K562 (cell line): Measurements from ENCODE around the gene ZGLP1. TPM values are rescaled to one million over a fixed set of nuclear protein-coding genes. Genes with fewer than 3 reads are reported as not detected.
A peak's percentile ranks its signal among the peaks of the same experiment; 100 is the strongest.

Experiments
- C11orf30 ChIP-seq: fragments of 450-650 bp; IDR thresholded peaks from 2 replicates; pipeline ENCODE4 v1.6.1; 2016; ENCODE audit warnings: low read depth, mild to moderate bottlenecking
- COPS2 ChIP-seq: fragments of 450-650 bp; conservative IDR thresholded peaks from 2 replicates; pipeline ENCODE4 v1.6.1; 2016; ENCODE audit warnings: mild to moderate bottlenecking, moderate library complexity
- CREB5 ChIP-seq: fragments of 250-450 bp; sonication (Bioruptor Pico); IDR thresholded peaks from 2 replicates; pipeline ENCODE4 v1.5.0; 2020; ENCODE audit warnings: mild to moderate bottlenecking
- FOXK2 ChIP-seq, 2 experiments: fragments of 450-650 bp; IDR thresholded peaks in 1 of 2; conservative IDR thresholded peaks in 1 of 2; 2 replicates each; pipeline ENCODE4 v1.6.1; 2016; ENCODE audit warnings: low read depth in 2 of 2, mild to moderate bottlenecking in 1 of 2
- GATAD2A ChIP-seq: fragments of 450-650 bp; IDR thresholded peaks from 2 replicates; pipeline ENCODE4 v1.6.1; 2017
- RHOXF2B ChIP-seq: fragments of 250-450 bp; sonication (Bioruptor Pico); conservative IDR thresholded peaks from 2 replicates; pipeline ENCODE4 v1.5.1; 2021
- SAFB ChIP-seq: fragments of 200-400 bp; formaldehyde crosslinking; IDR thresholded peaks from 2 replicates; pipeline ENCODE4 v1.6.1; 2017; ENCODE audit warnings: low read depth, low read length, borderline replicate concordance
- SFPQ ChIP-seq: fragments of 200-400 bp; formaldehyde crosslinking; IDR thresholded peaks from 2 replicates; pipeline ENCODE4 v1.6.1; 2017; ENCODE audit warnings: mild to moderate bottlenecking, low read depth, low read length, moderate library complexity
- SMARCA5 ChIP-seq: fragments of 450-650 bp; IDR thresholded peaks from 2 replicates; pipeline ENCODE4 v1.6.1; 2016
- STAG1 ChIP-seq: sonication (generic); formaldehyde crosslinking; IDR thresholded peaks from 2 replicates; pipeline ENCODE4 v1.5.0; 2020; ENCODE audit warnings: missing genetic modification reagents, borderline replicate concordance
- TBL1XR1 ChIP-seq, 2 experiments: IDR thresholded peaks; 2 replicates each; pipeline ENCODE4 v1.6.1; 2012; ENCODE audit warnings: improper control_type of control experiment in 2 of 2, low read length in 2 of 2, mild to moderate bottlenecking in 1 of 2
- TBP ChIP-seq: optimal IDR thresholded peaks from 2 replicates; pipeline ENCODE3; 2011; ENCODE audit warnings: low read depth, low read length, improper control_type of control experiment
- UBTF ChIP-seq, 2 experiments: IDR thresholded peaks; 2 replicates each; pipeline ENCODE4 v1.6.1; 2012; ENCODE audit warnings: improper control_type of control experiment in 2 of 2, low read depth in 2 of 2, low read length in 2 of 2, borderline replicate concordance in 1 of 2
- XRCC5 ChIP-seq: fragments of 200-400 bp; formaldehyde crosslinking; IDR thresholded peaks from 2 replicates; pipeline ENCODE4 v1.6.1; 2017; ENCODE audit warnings: low read depth, mild to moderate bottlenecking, low read length
- ZHX1 ChIP-seq: fragments of 150-350 bp; conservative IDR thresholded peaks from 2 replicates; pipeline ENCODE4 v1.6.1; 2014; ENCODE audit warnings: low read length
- ZNF12 ChIP-seq: sonication (generic); formaldehyde crosslinking; IDR thresholded peaks from 2 replicates; pipeline ENCODE4 v1.4.0; 2020; ENCODE audit warnings: mild to moderate bottlenecking, missing genetic modification reagents
- ZNF274 ChIP-seq: IDR thresholded peaks from 2 replicates; pipeline ENCODE4 v1.6.1; 2011; ENCODE audit warnings: low read depth, mild to moderate bottlenecking, low read length, moderate library complexity, borderline replicate concordance
- ZNF384 ChIP-seq: IDR thresholded peaks from 2 replicates; pipeline ENCODE4 v1.6.1; 2012; ENCODE audit warnings: low read depth, low read length, improper control_type of control experiment
- ZNF444 ChIP-seq: fragments of 250-450 bp; sonication (Bioruptor Pico); IDR thresholded peaks from 2 replicates; pipeline ENCODE4 v1.4.0; 2020; ENCODE audit warnings: mild to moderate bottlenecking, moderate library complexity
- ZNF766 ChIP-seq: fragments of 200-800 bp; sonication (Bioruptor generic); conservative IDR thresholded peaks from 2 replicates; pipeline ENCODE4 v1.6.1; 2016; ENCODE audit warnings: missing genetic modification characterization, missing compliant biosample characterization
- polyA plus RNA-seq, 8 experiments: library from polyadenylated mRNA; depleted of rRNA in 4 of 8; stranded (reverse) in 5 of 8; unstranded in 3 of 8; fragments of >200 nt; fragmentation: Nextera tagmentation in 2 of 8; fragmentation: Illumina TruSeq in 1 of 8; extraction: Ambion mirVana in 2 of 8; extraction: Trizol in 1 of 8; gene quantifications; 2 replicates each; pipeline versions ENCODE4 v1.2.1 to v1.2.3, GENCODE V29; 2011 to 2014; ENCODE audit warnings: inconsistent platforms in 1 of 8, missing spikeins in 1 of 8
- total RNA-seq, 7 experiments: library from RNA; depleted of rRNA in 6 of 7; stranded (reverse); fragments of >200 nt in 6 of 7; fragmentation: Illumina TruSeq in 2 of 7; extraction: Trizol in 2 of 7; gene quantifications; 2 replicates each; pipeline versions ENCODE4 v1.2.1 to v1.2.3, GENCODE V29; 2011 to 2021; ENCODE audit warnings: low replicate concordance in 1 of 7

ZGLP1 gene
- total and polyA plus RNA-seq, 9 of the 15 experiments (the other 6 are each of a cell fraction or from before 2014, with no cell fraction given), result 0.24 to 4.5 (median 2.2) TPM

GRCh38 chr19:10270616-10271394, 38.8 kb downstream of the ZGLP1 start, which contains the start of gene ICAM1 (continued):
- TF ChIP-seq UBTF (IDR thresholded peaks at IDR 0.05; ENCODE audit: borderline replicate concordance in 1 of 2, low read depth in 2 of 2, low read length in 2 of 2) (peak; percentile 61 to 75; a peak in 3 of 4 replicates), ZHX1 (no peak), TBL1XR1 (IDR thresholded peaks at IDR 0.05; ENCODE audit: low read length in 2 of 2) (peak in 1 of 2 experiments; percentile 6; a peak in 1 of 4 replicates), C11orf30 (no peak), STAG1 (CRISPR knock-in tag) (no peak), XRCC5 (peak; percentile 9; the same call in 1 of the 2 replicates), ZNF12 (no peak; the same call in 1 of the 2 replicates), RHOXF2B (CRISPR knock-in tag) (no peak), ZNF274 (no peak), ZNF444 (no peak), GATAD2A (no peak), TBP (peak; percentile 79), SMARCA5 (peak; percentile 79), SAFB (no peak), ZNF384 (no peak), CREB5 (CRISPR knock-in tag) (no peak), ZNF766 (CRISPR knock-in tag) (peak; percentile 53; the same call in 1 of the 2 replicates), COPS2 (no peak), FOXK2 (conservative IDR thresholded peaks at IDR 0.05 in 1 of 2, IDR thresholded peaks at IDR 0.05 in 1 of 2; ENCODE audit: low read depth in 2 of 2) (peak; percentile 30 to 36; a peak in 3 of 4 replicates), SFPQ (no peak)
